T-helper 1 cell (primary cell): ENCODE results near the gene UVRAG.

Experiments used
- DNase-seq, 5 donors: peaks; one replicate each; pipeline ENCODE4 v3.0.0-alpha.2; 2012 to 2020

UVRAG gene

GRCh38 chr11:75888416-75888815 lies 73.4 kb downstream of the UVRAG start:
- no peak for DNase-seq

DNA sequence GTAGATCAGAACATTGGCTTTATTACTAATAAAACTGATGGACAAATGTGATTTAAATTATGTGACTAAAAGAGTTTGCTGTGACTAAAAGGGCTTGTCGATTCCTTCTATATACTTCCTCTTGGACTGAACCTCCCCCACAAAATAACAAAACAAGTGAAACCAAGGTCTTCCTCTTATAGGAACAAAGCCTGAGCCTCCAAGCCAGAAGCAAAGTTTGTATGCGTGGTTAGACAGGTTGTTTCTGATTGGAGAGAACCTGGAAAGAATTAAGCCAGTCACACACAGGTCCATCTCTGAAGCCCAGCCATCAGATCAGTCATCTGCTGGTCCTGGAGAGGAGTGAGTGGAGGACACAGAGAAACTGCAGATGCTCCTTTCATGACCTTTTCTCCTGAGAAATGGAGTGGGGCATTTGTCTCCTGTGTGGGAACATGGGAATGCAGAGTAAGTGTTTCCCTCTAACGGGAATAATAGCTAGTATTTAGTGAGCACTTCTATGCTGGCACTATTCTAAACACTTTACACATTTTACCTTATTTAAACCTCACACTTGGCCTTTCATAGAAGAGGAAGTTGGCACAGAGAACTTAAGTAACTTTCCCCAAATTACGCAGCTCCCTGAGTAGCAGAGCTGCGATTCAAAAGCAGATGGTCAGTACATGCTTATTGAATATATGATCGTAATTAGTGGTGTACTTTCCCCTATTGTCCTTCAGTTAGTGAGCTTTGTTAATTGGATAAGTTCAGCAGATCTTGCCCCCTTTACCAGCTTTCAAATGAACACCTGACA lies 77.1 kb downstream of the UVRAG start:
- DNase-seq, result no peak

DNA sequence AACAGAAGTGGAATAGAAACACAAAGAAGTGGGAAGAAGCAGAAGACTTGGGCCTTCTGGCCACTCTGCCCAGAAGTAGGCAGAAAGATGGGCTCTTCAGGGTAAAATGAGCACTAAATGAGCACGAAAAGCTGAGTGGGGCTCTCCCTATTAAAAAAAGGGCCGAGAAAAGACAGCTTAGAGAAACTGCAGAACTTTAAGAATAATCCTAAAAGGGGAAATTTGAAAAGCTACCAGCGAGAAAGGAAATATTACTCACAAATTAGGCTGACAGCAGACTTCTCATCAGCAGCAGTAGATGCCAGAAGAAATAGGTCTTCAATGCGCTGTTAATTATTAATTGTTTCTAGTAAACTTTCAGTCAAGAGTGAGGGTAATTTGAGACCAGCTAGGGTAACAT lies 78.2 kb downstream of the UVRAG start:
- DNase-seq, result no peak

DNA sequence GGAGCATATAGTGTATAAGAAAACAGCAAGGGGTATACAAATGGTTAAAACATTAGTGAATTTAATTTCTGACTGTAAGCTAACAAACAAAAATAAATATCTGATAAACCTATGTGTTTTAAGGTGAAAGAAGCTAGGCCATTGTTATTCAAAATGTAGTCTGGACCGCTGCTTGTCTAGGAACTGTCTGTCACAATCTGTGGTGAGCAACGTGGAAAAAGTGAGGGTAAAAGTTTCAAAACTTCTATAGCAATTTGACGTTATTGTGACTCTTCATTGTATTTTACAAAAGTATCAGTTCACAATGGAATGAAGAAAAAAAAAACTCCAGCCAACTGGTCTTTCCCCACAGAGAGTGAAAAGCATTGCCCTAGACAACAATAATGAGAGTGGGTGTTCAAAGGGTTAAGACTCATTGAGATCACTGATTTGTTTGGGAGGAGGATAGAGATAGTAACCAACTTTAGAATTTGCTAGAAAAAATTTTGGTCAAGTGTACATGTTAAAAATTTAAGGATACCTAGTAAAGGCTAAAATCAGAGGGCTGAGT lies 79.1 kb downstream of the UVRAG start:
- no peak for DNase-seq

DNA sequence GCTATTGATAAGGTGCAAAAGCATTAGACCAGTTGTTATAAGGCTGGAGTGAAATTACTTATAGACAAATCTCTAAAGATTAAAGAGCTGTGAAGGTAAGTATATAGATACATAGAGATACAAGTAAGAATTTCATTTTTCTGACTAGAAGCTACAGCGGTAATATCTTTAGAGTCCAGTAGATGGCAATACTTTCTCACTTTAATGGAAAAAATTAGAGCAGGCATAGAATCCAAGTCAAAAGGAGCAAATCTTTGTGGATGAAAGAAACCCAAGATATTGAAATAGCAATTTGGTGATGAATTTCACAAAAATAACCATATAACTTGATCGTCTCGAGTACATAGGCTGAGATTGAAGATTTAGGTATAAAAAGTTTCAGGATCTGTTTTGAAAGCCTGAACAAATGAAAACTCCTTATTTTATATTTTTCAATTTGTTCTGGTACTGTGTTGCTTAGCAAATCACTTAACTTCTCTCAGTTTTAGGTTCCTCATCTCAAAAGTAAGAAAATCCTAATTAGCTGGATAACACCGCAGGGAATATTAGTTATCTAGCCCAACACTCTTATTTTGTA lies 81.9 kb downstream of the UVRAG start:
- DNase-seq, result peak in 1 of 5 donors; percentile 25

GRCh38 chr11:75898871-75899270 lies 83.9 kb downstream of the UVRAG start:
- DNase-seq, result no peak

DNA sequence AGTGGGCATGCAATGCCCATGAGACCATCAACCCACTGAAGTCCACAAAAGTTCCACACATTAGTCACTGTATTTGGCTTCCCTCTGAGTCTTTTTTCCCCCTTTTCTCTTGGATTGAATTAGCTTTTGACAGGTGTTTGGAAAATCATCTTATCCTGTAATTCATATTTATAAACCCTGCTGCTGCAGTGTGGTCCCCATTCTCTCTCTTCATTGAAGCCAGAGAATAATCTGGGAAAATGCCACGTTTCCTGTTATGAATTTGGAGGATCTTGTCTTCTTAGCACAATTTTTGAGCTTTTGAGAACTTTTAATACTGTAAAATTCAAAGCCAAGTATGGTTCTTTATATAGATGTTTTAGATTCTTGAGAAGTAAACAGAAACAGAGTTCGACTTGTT lies 84.8 kb downstream of the UVRAG start:
- no peak for DNase-seq

GRCh38 chr11:75900848-75901247 lies 85.8 kb downstream of the UVRAG start:
- no peak for DNase-seq

- no peak for DNase-seq
Observed at GRCh38 chr11:75902631-75903030, 87.6 kb downstream of the UVRAG start.

- no peak for DNase-seq
Observed at GRCh38 chr11:75903276-75903675, 88.3 kb downstream of the UVRAG start.

GRCh38 chr11:75905434-75905833 lies 90.4 kb downstream of the UVRAG start:
- no peak for DNase-seq

DNA sequence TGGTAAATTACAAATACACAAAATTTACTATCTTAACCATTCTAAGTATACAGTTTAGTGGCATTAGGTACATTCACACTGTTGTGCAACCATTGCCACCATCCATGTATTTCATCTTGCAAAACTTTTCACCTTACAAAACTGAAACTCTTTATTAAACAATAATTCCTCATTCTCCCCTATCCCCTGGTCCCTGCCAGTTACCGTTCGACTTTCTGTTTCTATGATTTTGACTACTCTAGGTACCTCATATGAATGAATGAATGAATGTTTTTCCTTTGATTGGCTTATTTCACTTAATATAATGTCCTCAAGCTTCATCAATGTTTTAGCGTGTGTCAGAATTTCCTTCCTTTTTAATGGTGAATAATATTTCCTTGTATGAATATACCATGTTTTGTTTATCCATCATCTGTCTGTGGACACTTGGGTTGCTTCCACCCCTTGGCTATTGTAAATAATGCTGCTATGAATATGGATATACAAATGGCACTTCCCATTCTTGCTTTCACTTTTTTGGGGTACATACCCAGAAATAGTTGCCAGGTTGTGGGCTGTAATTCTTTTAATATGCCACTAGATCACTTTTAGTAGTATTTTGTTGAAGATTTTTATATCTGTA lies 93.0 kb downstream of the UVRAG start:
- DNase-seq, result no peak

GRCh38 chr11:75910426-75911145 lies 95.6 kb downstream of the UVRAG start:
- no peak for DNase-seq

GRCh38 chr11:75911459-75911858 lies 96.4 kb downstream of the UVRAG start:
- no peak for DNase-seq

DNA sequence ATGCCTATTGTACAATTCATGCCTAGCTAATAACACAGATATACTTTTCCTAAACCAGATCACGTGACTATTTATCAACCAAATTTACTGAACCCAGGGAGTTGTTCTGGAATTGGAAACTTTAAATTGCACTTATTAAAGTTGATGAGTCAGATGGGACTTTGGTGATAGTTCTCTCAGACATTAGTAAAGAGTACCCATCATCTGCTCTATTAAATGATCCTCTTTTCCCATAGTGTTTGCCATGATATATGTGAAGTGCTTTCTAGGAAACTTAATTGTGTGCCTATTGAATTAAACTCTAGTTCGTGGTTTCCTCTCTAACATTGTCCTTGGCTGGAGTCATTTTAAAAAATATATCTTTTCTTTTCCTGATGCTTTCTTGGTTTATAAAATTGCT lies 99.0 kb downstream of the UVRAG start:
- no peak for DNase-seq

DNA sequence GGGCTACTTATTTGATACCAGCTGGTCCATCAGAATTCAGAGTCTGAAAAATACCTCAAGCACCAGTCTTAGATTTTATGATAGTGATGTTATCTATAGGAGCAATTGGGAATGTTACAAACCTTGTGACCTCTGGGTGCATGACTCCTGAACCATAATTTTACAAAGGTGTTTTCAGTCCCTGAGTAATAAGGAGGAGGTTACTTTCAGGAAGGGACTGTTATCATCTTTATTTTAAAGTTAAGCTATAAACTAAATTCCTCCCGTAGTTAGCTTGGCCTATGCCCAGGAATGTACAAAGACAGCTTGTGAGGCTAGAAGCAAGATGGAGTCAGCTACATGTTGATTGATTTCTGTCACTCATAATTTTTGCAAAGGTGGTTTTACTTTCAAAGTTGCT lies 101.9 kb downstream of the UVRAG start:
- no peak for DNase-seq

DNA sequence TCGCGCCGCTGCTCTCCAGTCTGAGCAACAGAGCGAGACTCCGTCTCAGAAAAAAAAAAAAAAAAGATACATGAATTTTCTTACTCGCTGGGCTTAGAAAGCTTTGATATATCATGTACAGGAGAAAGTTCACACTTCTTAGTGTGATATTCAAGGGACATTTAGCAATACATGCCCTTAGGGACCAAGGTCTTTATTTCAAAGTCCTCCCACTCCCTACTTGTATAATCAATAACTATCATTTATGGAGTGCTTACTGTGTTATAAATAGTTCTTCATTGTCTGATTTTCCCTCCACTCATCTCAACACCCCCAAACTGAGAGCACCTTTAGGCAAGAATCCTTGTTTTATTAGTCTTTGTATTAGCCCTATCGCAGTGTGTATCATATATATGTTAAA lies 103.3 kb downstream of the UVRAG start:
- DNase-seq, result no peak

DNA sequence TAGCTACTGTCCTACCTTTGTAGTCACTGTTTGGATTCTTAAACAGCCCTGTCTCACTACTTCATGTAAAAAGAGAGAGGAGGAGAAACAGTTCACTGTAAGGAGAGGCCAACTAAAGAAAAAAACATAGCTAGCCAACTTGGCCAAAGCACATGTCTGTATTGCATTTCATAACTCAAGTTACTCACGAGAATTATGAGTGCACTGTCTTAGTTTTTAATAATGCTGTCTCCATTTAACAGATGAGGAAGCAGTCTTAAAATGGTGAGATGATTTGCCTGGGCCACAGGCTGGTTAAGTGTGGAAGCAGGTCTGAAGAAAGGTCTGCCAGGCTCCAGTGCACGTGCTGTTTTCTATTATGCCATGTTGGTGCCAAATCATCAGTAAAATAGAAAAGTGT lies 104.5 kb downstream of the UVRAG start:
- DNase-seq, result no peak

GRCh38 chr11:75920848-75921247 lies 105.8 kb downstream of the UVRAG start:
- no peak for DNase-seq

DNA sequence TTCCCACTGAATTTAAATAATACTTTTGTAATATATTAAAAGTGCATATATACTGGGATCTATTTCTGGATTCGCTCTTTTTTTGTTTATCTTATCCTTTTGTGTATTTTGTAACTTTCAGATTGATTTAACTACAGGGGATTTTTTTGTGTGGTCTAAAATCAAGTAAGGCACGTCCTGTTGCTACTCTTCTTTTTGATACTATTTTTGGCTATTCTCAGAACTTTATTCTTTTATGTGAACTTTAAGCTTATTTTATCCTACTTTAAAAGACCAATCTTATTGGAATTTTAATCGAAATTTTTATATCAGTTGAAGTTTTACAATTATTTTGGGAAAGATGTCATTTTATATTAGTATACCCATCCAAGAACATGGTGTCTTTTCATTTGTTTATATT lies 106.8 kb downstream of the UVRAG start:
- no peak for DNase-seq

DNA sequence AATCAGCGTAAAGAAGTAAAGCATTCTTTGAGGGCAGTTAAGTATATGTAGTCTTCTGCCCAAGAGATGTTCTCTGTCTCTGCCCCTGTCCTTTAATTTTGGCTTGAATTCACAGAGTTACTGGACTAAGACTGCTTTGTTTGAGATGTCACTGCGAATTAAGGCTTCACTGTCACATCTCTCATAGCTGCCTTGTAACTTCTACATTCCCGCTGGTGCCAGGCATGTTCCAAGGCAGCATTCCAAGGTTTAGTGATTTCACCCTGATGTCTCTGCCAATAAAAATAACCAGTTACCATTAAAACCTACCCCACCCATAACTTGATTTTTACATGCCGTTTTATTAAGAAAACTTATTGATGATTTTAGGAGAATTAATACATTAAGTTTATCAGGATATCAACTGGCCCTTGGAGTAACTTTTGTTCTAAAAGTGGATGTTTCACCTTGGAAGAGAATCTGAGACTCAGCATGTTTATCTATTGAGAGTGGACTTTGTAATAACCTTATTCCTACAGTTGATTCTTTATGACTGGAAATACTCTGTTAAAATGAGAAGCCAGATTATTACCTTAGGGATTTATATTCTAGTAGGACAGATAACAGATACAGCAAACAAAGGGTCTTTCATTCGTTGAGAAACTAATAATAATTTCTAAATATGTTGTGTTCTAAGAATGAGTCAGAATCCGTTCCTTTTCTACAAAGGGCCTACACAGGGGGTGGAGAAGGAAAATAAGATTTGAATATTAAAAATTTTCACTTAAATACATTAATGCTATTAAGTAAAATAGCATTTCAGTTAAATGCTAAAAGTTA lies 110.2 kb downstream of the UVRAG start:
- DNase-seq, result no peak

DNA sequence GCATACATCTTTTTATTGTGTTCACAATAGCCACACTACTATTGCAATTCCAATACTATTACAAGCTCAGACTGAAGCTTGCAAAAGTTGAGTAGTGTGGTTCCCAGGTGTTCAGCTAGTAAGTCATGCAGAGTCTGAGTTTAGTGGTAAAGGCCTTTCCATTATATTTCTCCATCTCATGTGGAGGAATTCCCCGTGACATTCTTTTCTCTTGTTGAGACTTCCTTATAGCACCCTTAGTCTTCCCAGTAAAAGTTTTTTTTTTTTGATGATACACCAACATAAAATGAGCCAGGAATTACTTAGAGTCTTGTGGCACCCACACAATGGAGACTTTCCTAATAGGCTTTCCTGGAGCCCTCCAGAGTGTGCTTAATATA lies 110.8 kb downstream of the UVRAG start:
- DNase-seq, result no peak
